Activated CD8-positive, alpha-beta T cell treated with anti-CD3 and anti-CD28 coated beads for 36 hours (primary cell): ENCODE data around the gene ATP13A2. TPM values are rescaled to one million over a fixed set of nuclear protein-coding genes. Genes with fewer than 3 reads are reported as not detected.

Experiments used
- total RNA-seq, 2 experiments: library from RNA; stranded (reverse); gene quantifications; one replicate each; pipeline ENCODE4 v1.2.3, GENCODE V29; 2021

ATP13A2 gene
- total RNA-seq, 2 experiments from 2014 or later = 21.4 to 24.1 TPM

Other genes with a start within 250 kb of the ATP13A2 start
- gene RNU1-2, start 115.9 kb downstream of the ATP13A2 start, total RNA-seq = 1,000 to 10,000 TPM in 1 of 2 experiments, 100 to 1,000 TPM in 1; 820 to 1,043 TPM
- 10 to 100 TPM; 27.7 to 28.5 TPM for gene CROCC, start 90.0 kb downstream of the ATP13A2 start, total RNA-seq
- gene MFAP2, start 31.3 kb downstream of the ATP13A2 start, total RNA-seq = not detected
- gene SDHB, start 42.1 kb upstream of the ATP13A2 start, total RNA-seq = 100 to 1,000 TPM; 135 to 148 TPM
- gene PADI2, start 107.5 kb upstream of the ATP13A2 start, total RNA-seq = not detected
- gene PADI1, start 193.2 kb upstream of the ATP13A2 start, total RNA-seq = not detected
- not detected for gene PADI3, start 237.2 kb upstream of the ATP13A2 start, total RNA-seq